CD14-positive monocyte (primary cell): ENCODE data around the gene RS1. TPM values are rescaled to one million over a fixed set of nuclear protein-coding genes. Genes with fewer than 3 reads are reported as not detected.

ENCODE experiments used
- DNase-seq, 3 donors: peaks; one replicate each; pipeline ENCODE4 v3.0.0-alpha.2; 2011 to 2022
- H2AFZ ChIP-seq: 2 replicates; pipeline ENCODE4 v1.6.0; 2012; ENCODE audit warnings: mild to moderate bottlenecking, low read depth, low read length, inconsistent platforms; ENCODE audit not compliant: insufficient read depth, poor library complexity, severe bottlenecking
- H3K27ac ChIP-seq, 2 donors: 1 replicate in 1 of 2; 2 replicates in 1 of 2; pipeline ENCODE4 v1.5.1; 2012 to 2013; ENCODE audit warnings: low read length in 2 of 2, control low read depth in 1 of 2, inconsistent platforms in 1 of 2, low read depth in 1 of 2, mild to moderate bottlenecking in 1 of 2
- H3K27me3 ChIP-seq, 2 donors: one replicate each; pipeline versions ENCODE4 v1.6.0 to v1.6.1; 2011 to 2013; ENCODE audit warnings: low read length in 2 of 2; ENCODE audit not compliant: control insufficient read depth in 2 of 2, insufficient read depth in 2 of 2
- H3K36me3 ChIP-seq, 2 donors: replicated peaks in 1 of 2; 1 replicate in 1 of 2; 2 replicates in 1 of 2; pipeline versions ENCODE4 v1.5.1 to v1.6.1; 2012 to 2013; ENCODE audit warnings: low read length in 2 of 2, control low read depth in 1 of 2, inconsistent platforms in 1 of 2, mild to moderate bottlenecking in 1 of 2; ENCODE audit not compliant: insufficient read depth in 2 of 2, control insufficient read depth in 1 of 2
- H3K4me1 ChIP-seq, 2 donors: 1 replicate in 1 of 2; 2 replicates in 1 of 2; pipeline versions ENCODE4 v1.5.1 to v1.6.1; 2012 to 2013; ENCODE audit warnings: low read length in 2 of 2, control low read depth in 1 of 2, inconsistent platforms in 1 of 2, mild to moderate bottlenecking in 1 of 2, moderate library complexity in 1 of 2; ENCODE audit not compliant: insufficient read depth in 2 of 2, control insufficient read depth in 1 of 2
- H3K4me2 ChIP-seq: replicated peaks from 2 replicates; pipeline ENCODE3; 2012; ENCODE audit warnings: low read length, moderate library complexity, mild to moderate bottlenecking; ENCODE audit not compliant: poor library complexity, severe bottlenecking; ENCODE audit errors: extremely low read depth
- H3K4me3 ChIP-seq, 3 experiments: fragments of 200-600 bp in 1 of 3; sonication (generic) in 1 of 3; replicated peaks in 1 of 3; 1 replicate in 2 of 3; 2 replicates in 1 of 3; pipeline ENCODE4 v1.5.1; 2011 to 2013; ENCODE audit warnings: low read length in 3 of 3, mild to moderate bottlenecking in 3 of 3, control low read depth in 2 of 3, low read depth in 2 of 3, inconsistent platforms in 1 of 3, moderate library complexity in 1 of 3
- H3K79me2 ChIP-seq: 2 replicates; pipeline ENCODE4 v1.6.0; 2012; ENCODE audit warnings: mild to moderate bottlenecking, control low read depth, inconsistent platforms, low read length, moderate library complexity; ENCODE audit not compliant: insufficient read depth
- H3K9ac ChIP-seq: 2 replicates; pipeline ENCODE4 v1.6.0; 2017; ENCODE audit warnings: low read length, mild to moderate bottlenecking; ENCODE audit not compliant: insufficient read depth, poor library complexity, severe bottlenecking
- H3K9me3 ChIP-seq, 2 donors: replicated peaks in 1 of 2; 1 replicate in 1 of 2; 2 replicates in 1 of 2; pipeline versions ENCODE4 v1.5.1 to v1.6.1; 2012 to 2013; ENCODE audit warnings: low read length in 2 of 2, control low read depth in 1 of 2; ENCODE audit not compliant: control insufficient read depth in 1 of 2, insufficient read depth in 1 of 2
- H4K20me1 ChIP-seq: 2 replicates; pipeline ENCODE4 v1.6.0; 2012; ENCODE audit warnings: mild to moderate bottlenecking, low read length, control low read depth, moderate library complexity; ENCODE audit not compliant: insufficient read depth
- H3K27ac Mint-ChIP-seq, 7 donors: one replicate each; pipeline ENCODE4 v1.8.0; 2020; ENCODE audit warnings: mild to moderate bottlenecking in 7 of 7, mixed read lengths in 7 of 7, moderate library complexity in 6 of 7, inconsistent platforms in 2 of 7
- H3K27me3 Mint-ChIP-seq, 3 donors: one replicate each; pipeline ENCODE4 v1.8.0; 2021 to 2022; ENCODE audit warnings: low read depth in 3 of 3, mild to moderate bottlenecking in 3 of 3, mixed read lengths in 3 of 3, moderate library complexity in 3 of 3, inconsistent platforms in 1 of 3
- H3K36me3 Mint-ChIP-seq, 2 donors: one replicate each; pipeline ENCODE4 v1.8.0; 2020; ENCODE audit warnings: mixed read lengths in 2 of 2, inconsistent platforms in 1 of 2, mild to moderate bottlenecking in 1 of 2
- H3K4me1 Mint-ChIP-seq: one replicate; pipeline ENCODE4 v1.8.0; 2020; ENCODE audit warnings: mild to moderate bottlenecking, mixed read lengths
- H3K4me3 Mint-ChIP-seq, 2 donors: one replicate each; pipeline ENCODE4 v1.8.0; 2020; ENCODE audit warnings: mild to moderate bottlenecking in 2 of 2, mixed read lengths in 2 of 2, moderate library complexity in 1 of 2
- H3K9me3 Mint-ChIP-seq, 7 donors: one replicate each; pipeline ENCODE4 v1.8.0; 2020 to 2022; ENCODE audit warnings: mixed read lengths in 7 of 7, mild to moderate bottlenecking in 6 of 7, moderate library complexity in 6 of 7, inconsistent platforms in 2 of 7
- CTCF ChIP-seq: fragments of 200-600 bp; IDR thresholded peaks from one replicate; pipeline ENCODE4 v1.8.0; 2022; ENCODE audit warnings: antibody characterized with exemption, mild to moderate bottlenecking
- WGBS: methylation state at CpG from one replicate; pipeline ENCODE4 v1.1.5; 2013; ENCODE audit warnings: missing lambda C conversion rate; ENCODE audit not compliant: insufficient coverage; 5-methylcytosine and 5-hydroxymethylcytosine counted together
- intact Hi-C, 2 donors: fragments of 100-400 bp; cut with micrococcal nuclease; formaldehyde crosslinking; loops; one replicate each; pipeline versions ENCODE4 v1.15.0 to v1.15.1; 2023
- polyA plus RNA-seq, 3 donors: library from polyadenylated mRNA; depleted of rRNA in 1 of 3; unstranded in 2 of 3; stranded (reverse) in 1 of 3; fragments of 300-500 nt in 2 of 3; fragments of >200 nt in 1 of 3; fragmentation: Illumina TruSeq in 2 of 3; gene quantifications; 1 replicate in 2 of 3; 2 replicates in 1 of 3; pipeline ENCODE4 v1.2.3, GENCODE V29; 2012 to 2021

RS1 gene
- polyA plus RNA-seq, 3 donors: 0.08 TPM; not detected in 2

- H4K20me1 ChIP-seq: no peaks in the 10 kb centered on the region
- no peak overlapping the region for H3K4me2 ChIP-seq
- intact Hi-C loops: no loop called here
- H3K27ac ChIP-seq: no peak overlapping the region
- Mint-ChIP-seq H3K9me3 (peaks cover 0 to 9% (median 0%) of the 10 kb centered on the region in 7 donors), H3K27ac (peak overlapping the region in 2 of 7 donors; percentile 30), H3K4me3 (no peak overlapping the region), H3K36me3 (peaks cover 0 to 1% of the 10 kb centered on the region in 2 donors), H3K27me3 (peaks cover 0 to 21% (median 4%) of the 10 kb centered on the region in 3 donors), H3K4me1 (peaks cover 36% of the 10 kb centered on the region)
- no peak overlapping the region for H3K4me3 ChIP-seq
- no peaks in the 10 kb centered on the region for H3K27me3 ChIP-seq
- TF ChIP-seq CTCF: no peak
- H3K36me3 ChIP-seq: no peaks in the 10 kb centered on the region
- no peaks in the 10 kb centered on the region for H3K9me3 ChIP-seq
- no peak overlapping the region for H3K9ac ChIP-seq
- H3K79me2 ChIP-seq: no peaks in the 10 kb centered on the region
- peaks cover 26 to 30% of the 10 kb centered on the region in 2 donors for H3K4me1 ChIP-seq
- WGBS: no CpG with 5 or more reads among the region's 10 CpGs
- no peak for DNase-seq
- no peak overlapping the region for H2AFZ ChIP-seq
Measured at GRCh38 chrX:18676050-18676449, 4.1 kb upstream of the RS1 start.

- Mint-ChIP-seq H3K36me3 (peaks cover 0 to under 1% of the 10 kb centered on the region in 2 donors), H3K27me3 (peaks cover 0 to 21% (median 6%) of the 10 kb centered on the region in 3 donors), H3K4me3 (peak overlapping the region; percentile 73 to 78), H3K4me1 (peaks cover 36% of the 10 kb centered on the region), H3K9me3 (peaks cover 0 to 9% (median 0%) of the 10 kb centered on the region in 7 donors), H3K27ac (peak overlapping the region in 6 of 7 donors; percentile 37 to 80 (median 70))
- Histone ChIP-seq H3K9ac (peak overlapping the region; percentile 81), H3K27me3 (no peaks in the 10 kb centered on the region), H3K36me3 (no peaks in the 10 kb centered on the region), H4K20me1 (no peaks in the 10 kb centered on the region), H3K9me3 (no peaks in the 10 kb centered on the region), H3K27ac (peak overlapping the region; percentile 74 to 80), H2AFZ (peak overlapping the region; percentile 83), H3K79me2 (no peaks in the 10 kb centered on the region), H3K4me1 (peaks cover 26 to 30% of the 10 kb centered on the region in 2 donors), H3K4me3 (peak overlapping the region; percentile 59 to 79 (median 76)), H3K4me2 (peak overlapping the region; percentile 73)
- intact Hi-C loops: no loop called here
- peak; percentile 76 to 83 (median 79) for DNase-seq
- WGBS: 0% methylated on average over 12 of the region's 74 CpGs
- TF ChIP-seq CTCF: no peak
Measured at GRCh38 chrX:18674788-18675735, 3.2 kb upstream of the RS1 start.
